ENCODE results near the gene CLCA4.
"Not testable (repeated sequence)": the region's sequence is repeated elsewhere in the genome, so short reads cannot be mapped to it uniquely, and the experiment has no call there.

The CLCA4 gene

GRCh38 chr1:86596741-86597290 is 49.9 kb downstream of the CLCA4 start:
- FAIRE-seq (no peak), DNase-seq (ENCODE audit: insufficient read length, low spot score) (no peak)

- not testable (repeated sequence) for DNase-seq (ENCODE audit: insufficient read length, low spot score)
Measured at GRCh38 chr1:86606080-86606479, 59.2 kb downstream of the CLCA4 start.

GRCh38 chr1:86616433-86616832 is 69.6 kb downstream of the CLCA4 start:
- no peak for FAIRE-seq
- no peak for DNase-seq (ENCODE audit: insufficient read length, low spot score)

More at GRCh38 chr1:86606080-86606479, 59.2 kb downstream of the CLCA4 start:
- not testable (repeated sequence) for FAIRE-seq

- peak; percentile 9 for DNase-seq (ENCODE audit: insufficient read length, low spot score)
- peak; percentile 79 for FAIRE-seq
Measured at GRCh38 chr1:86616871-86617270, 70.0 kb downstream of the CLCA4 start.

- no peak for FAIRE-seq
Measured at GRCh38 chr1:86618358-86618757, 71.5 kb downstream of the CLCA4 start.

GRCh38 chr1:86619313-86619712 is 72.4 kb downstream of the CLCA4 start:
- FAIRE-seq (no peak), DNase-seq (ENCODE audit: insufficient read length, low spot score) (no peak)

More at GRCh38 chr1:86618358-86618757, 71.5 kb downstream of the CLCA4 start:
- no peak for DNase-seq (ENCODE audit: insufficient read length, low spot score)

- FAIRE-seq: no peak
Measured at GRCh38 chr1:86621286-86621685, 74.4 kb downstream of the CLCA4 start.

More at GRCh38 chr1:86621286-86621685, 74.4 kb downstream of the CLCA4 start:
- DNase-seq (ENCODE audit: insufficient read length, low spot score): no peak
